ENCODE results near the gene DLGAP4.

Gene DLGAP4

DNA sequence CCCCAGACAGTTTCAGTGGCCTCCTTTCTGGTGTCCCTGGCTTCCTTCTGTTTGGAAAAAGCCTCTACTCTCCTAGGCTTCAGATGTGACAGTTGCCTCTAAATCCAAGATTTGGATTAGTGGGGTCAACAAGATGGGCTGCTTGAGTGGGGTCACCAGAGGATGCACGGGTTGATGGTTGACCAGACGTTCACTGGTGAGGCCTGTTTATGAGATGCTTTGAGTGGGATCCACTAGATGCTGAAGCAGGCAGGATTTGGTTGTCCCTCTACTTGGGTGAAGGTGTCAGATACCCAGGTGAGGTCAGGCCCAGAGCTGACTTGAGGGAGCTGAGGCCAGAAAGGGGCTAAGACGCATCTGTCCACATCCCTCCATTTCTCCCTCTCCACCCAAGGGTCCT, 8.1 kb upstream of the DLGAP4 start:
- Histone ChIP-seq H3K36me3 (ENCODE audit: low read length) (no peaks in the 10 kb centered on the region), H3K9me2 (replicated peaks; ENCODE audit: insufficient read depth, low read length) (no peaks in the 10 kb centered on the region), H2AFZ (ENCODE audit: low read depth, low read length, severe bottlenecking) (no peak overlapping the region), H3K79me2 (ENCODE audit: insufficient read depth, low read length) (no peaks in the 10 kb centered on the region), H3K27ac (ENCODE audit: low read depth, low read length) (no peak overlapping the region), H3K4me3 (ENCODE audit: insufficient read depth, low read length, poor library complexity, severe bottlenecking) (no peak overlapping the region), H3K9ac (ENCODE audit: low read length) (no peak overlapping the region), H4K20me1 (ENCODE audit: low read depth, low read length) (no peaks in the 10 kb centered on the region), H3K9me3 (ENCODE audit: insufficient read depth, low read length) (no peaks in the 10 kb centered on the region), H3F3A (ENCODE audit: insufficient read depth) (no peaks in the 10 kb centered on the region), H3K4me2 (ENCODE audit: low read depth, low read length, poor library complexity, severe bottlenecking) (no peak overlapping the region), H3K27me3 (ENCODE audit: low read length) (no peaks in the 10 kb centered on the region)
- TF ChIP-seq EZH2phosphoT487 (conservative IDR thresholded peaks at IDR 0.05; ENCODE audit: low read length): no peak
- TF ChIP-seq, protein P1, sequence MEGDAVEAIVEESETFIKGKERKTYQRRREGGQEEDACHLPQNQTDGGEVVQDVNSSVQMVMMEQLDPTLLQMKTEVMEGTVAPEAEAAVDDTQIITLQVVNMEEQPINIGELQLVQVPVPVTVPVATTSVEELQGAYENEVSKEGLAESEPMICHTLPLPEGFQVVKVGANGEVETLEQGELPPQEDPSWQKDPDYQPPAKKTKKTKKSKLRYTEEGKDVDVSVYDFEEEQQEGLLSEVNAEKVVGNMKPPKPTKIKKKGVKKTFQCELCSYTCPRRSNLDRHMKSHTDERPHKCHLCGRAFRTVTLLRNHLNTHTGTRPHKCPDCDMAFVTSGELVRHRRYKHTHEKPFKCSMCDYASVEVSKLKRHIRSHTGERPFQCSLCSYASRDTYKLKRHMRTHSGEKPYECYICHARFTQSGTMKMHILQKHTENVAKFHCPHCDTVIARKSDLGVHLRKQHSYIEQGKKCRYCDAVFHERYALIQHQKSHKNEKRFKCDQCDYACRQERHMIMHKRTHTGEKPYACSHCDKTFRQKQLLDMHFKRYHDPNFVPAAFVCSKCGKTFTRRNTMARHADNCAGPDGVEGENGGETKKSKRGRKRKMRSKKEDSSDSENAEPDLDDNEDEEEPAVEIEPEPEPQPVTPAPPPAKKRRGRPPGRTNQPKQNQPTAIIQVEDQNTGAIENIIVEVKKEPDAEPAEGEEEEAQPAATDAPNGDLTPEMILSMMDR (IDR thresholded peaks at IDR 0.05; ENCODE audit: insufficient read depth, low read length, poor library complexity, severe bottlenecking): no peak

DNA sequence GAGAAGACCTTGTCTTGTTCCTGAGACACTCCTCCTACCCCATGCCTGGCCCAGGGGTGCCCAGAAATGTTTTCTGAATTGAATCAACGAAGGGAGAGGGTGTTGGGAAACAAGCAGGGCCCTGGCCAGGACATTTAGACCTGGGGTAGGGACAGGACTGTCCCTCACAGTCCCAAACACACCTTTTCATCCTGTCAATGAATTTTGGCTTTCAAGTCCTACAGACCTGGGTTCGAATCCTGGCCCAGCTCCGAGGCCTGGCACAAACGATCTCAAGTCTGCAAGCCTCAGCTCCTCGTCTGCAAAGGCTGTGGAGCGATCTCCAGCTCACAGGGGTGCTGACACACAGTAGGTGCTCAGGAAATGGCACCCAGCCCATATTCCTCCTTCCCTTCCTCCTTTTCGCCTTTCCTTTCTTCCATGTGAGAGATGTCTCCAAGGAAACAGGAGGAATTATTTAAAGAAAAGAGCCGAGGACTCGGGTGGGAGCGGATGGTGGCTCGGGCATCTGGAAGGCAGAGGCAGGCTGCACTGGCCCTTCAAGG, 7.3 kb upstream of the DLGAP4 start:
- Histone ChIP-seq H3K27ac (ENCODE audit: low read depth, low read length) (no peak overlapping the region), H3K9me2 (replicated peaks; ENCODE audit: insufficient read depth, low read length) (no peaks in the 10 kb centered on the region), H3F3A (ENCODE audit: insufficient read depth) (no peaks in the 10 kb centered on the region), H3K4me3 (ENCODE audit: insufficient read depth, low read length, poor library complexity, severe bottlenecking) (no peak overlapping the region), H3K9me3 (ENCODE audit: insufficient read depth, low read length) (no peaks in the 10 kb centered on the region), H3K4me2 (ENCODE audit: low read depth, low read length, poor library complexity, severe bottlenecking) (no peak overlapping the region), H3K27me3 (ENCODE audit: low read length) (no peaks in the 10 kb centered on the region), H2AFZ (ENCODE audit: low read depth, low read length, severe bottlenecking) (no peak overlapping the region), H4K20me1 (ENCODE audit: low read depth, low read length) (no peaks in the 10 kb centered on the region), H3K36me3 (ENCODE audit: low read length) (no peaks in the 10 kb centered on the region), H3K9ac (ENCODE audit: low read length) (no peak overlapping the region), H3K79me2 (ENCODE audit: insufficient read depth, low read length) (no peaks in the 10 kb centered on the region)
- TF ChIP-seq EZH2phosphoT487 (conservative IDR thresholded peaks at IDR 0.05; ENCODE audit: low read length): no peak
- TF ChIP-seq, protein P1 (IDR thresholded peaks at IDR 0.05; ENCODE audit: insufficient read depth, low read length, poor library complexity, severe bottlenecking): no peak

DNA sequence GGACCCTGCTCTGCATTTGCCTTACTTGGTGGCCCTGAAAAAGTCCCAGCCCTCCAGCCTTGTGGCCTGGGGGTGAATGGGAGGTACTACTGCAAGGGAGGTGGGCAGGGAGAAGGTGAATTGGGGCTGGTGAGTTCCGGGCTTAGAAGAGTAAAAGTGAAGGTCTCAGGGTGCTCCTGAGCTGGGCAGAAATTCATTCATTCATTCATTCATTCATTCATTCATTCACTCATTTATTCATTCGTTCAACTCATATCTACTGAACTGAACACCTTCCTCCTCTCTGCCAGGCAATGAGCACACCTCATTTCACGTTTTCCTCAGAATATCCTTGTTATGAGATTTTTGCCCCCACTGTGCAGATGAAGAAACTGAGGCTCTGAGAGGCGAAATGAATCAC, 6.7 kb upstream of the DLGAP4 start:
- Histone ChIP-seq H3K9ac (ENCODE audit: low read length) (no peak overlapping the region), H3K4me2 (ENCODE audit: low read depth, low read length, poor library complexity, severe bottlenecking) (no peak overlapping the region), H3K79me2 (ENCODE audit: insufficient read depth, low read length) (no peaks in the 10 kb centered on the region), H3K9me3 (ENCODE audit: insufficient read depth, low read length) (no peaks in the 10 kb centered on the region), H3K4me3 (ENCODE audit: insufficient read depth, low read length, poor library complexity, severe bottlenecking) (no peak overlapping the region), H3K36me3 (ENCODE audit: low read length) (no peaks in the 10 kb centered on the region), H2AFZ (ENCODE audit: low read depth, low read length, severe bottlenecking) (no peak overlapping the region), H4K20me1 (ENCODE audit: low read depth, low read length) (no peaks in the 10 kb centered on the region), H3F3A (ENCODE audit: insufficient read depth) (no peaks in the 10 kb centered on the region), H3K9me2 (replicated peaks; ENCODE audit: insufficient read depth, low read length) (no peaks in the 10 kb centered on the region), H3K27ac (ENCODE audit: low read depth, low read length) (no peak overlapping the region), H3K27me3 (ENCODE audit: low read length) (no peaks in the 10 kb centered on the region)
- TF ChIP-seq, protein P1 (IDR thresholded peaks at IDR 0.05; ENCODE audit: insufficient read depth, low read length, poor library complexity, severe bottlenecking): no peak
- no peak for TF ChIP-seq EZH2phosphoT487 (conservative IDR thresholded peaks at IDR 0.05; ENCODE audit: low read length)
